HepG2 (cell line): ENCODE results near the gene INAFM2. TPM values are rescaled to one million over a fixed set of nuclear protein-coding genes. Genes with fewer than 3 reads are reported as not detected.

ENCODE experiments used
- ATF1 ChIP-seq: IDR thresholded peaks from 2 replicates; pipeline ENCODE4 v1.6.1; 2016; ENCODE audit warnings: mild to moderate bottlenecking, control low read depth
- HOXA5 ChIP-seq: sonication (generic); formaldehyde crosslinking; IDR thresholded peaks from 2 replicates; pipeline ENCODE4 v1.4.0; 2020; ENCODE audit warnings: missing genetic modification reagents
- IRX3 ChIP-seq: sonication (generic); formaldehyde crosslinking; IDR thresholded peaks from 2 replicates; pipeline ENCODE4 v1.8.1; 2023; ENCODE audit warnings: mild to moderate bottlenecking, low read depth, missing genetic modification reagents, borderline replicate concordance
- MAFG ChIP-seq: sonication (generic); formaldehyde crosslinking; IDR thresholded peaks from 2 replicates; pipeline ENCODE4 v1.5.1; 2020; ENCODE audit warnings: mild to moderate bottlenecking, missing genetic modification reagents
- ZNF441 ChIP-seq: sonication (generic); formaldehyde crosslinking; IDR thresholded peaks from 2 replicates; pipeline ENCODE4 v1.7.0; 2021; ENCODE audit warnings: missing genetic modification reagents, borderline replicate concordance
- ZNF547 ChIP-seq: sonication (generic); formaldehyde crosslinking; IDR thresholded peaks from 2 replicates; pipeline ENCODE4 v1.5.1; 2020; ENCODE audit warnings: mild to moderate bottlenecking, missing genetic modification reagents
- ZNF557 ChIP-seq: sonication (generic); formaldehyde crosslinking; IDR thresholded peaks from 2 replicates; pipeline ENCODE4 v1.4.0; 2020; ENCODE audit warnings: missing genetic modification reagents
- ZNF614 ChIP-seq: IDR thresholded peaks from 2 replicates; pipeline ENCODE4 v1.6.1; 2018; ENCODE audit warnings: missing biosample characterization, missing genetic modification reagents, inconsistent platforms, borderline replicate concordance
- ZNF761 ChIP-seq: sonication (generic); formaldehyde crosslinking; conservative IDR thresholded peaks from 2 replicates; pipeline ENCODE4 v1.4.0; 2020; ENCODE audit warnings: mild to moderate bottlenecking, missing genetic modification reagents
- ZNF782 ChIP-seq: sonication (generic); formaldehyde crosslinking; IDR thresholded peaks from 2 replicates; pipeline ENCODE4 v1.4.0; 2020; ENCODE audit warnings: missing genetic modification reagents, mild to moderate bottlenecking, borderline replicate concordance
- polyA plus RNA-seq, 8 experiments: library from polyadenylated mRNA; depleted of rRNA in 3 of 8; stranded (reverse) in 7 of 8; unstranded in 1 of 8; fragments of >200 nt; fragmentation: Illumina TruSeq in 4 of 8; extraction: Trizol in 4 of 8; gene quantifications; 2 replicates each; pipeline versions ENCODE4 v1.2.1 to v1.2.3, GENCODE V29; 2011 to 2016; ENCODE audit warnings: low read depth in 4 of 8, missing spikeins in 1 of 8, mixed read lengths in 1 of 8; ENCODE audit not compliant: insufficient read depth in 1 of 8
- total RNA-seq, 5 experiments: library from RNA; depleted of rRNA; stranded (reverse); fragments of >200 nt; fragmentation: Illumina TruSeq; extraction: Trizol; gene quantifications; 2 replicates each; pipeline ENCODE4 v1.2.3, GENCODE V29; 2016; ENCODE audit warnings: low read depth in 1 of 5
- TF ChIP-seq, protein P1 (sequence below): sonication (generic); formaldehyde crosslinking; conservative IDR thresholded peaks from 2 replicates; pipeline ENCODE4 v1.4.0; 2020; ENCODE audit warnings: missing genetic modification reagents
- TF ChIP-seq, protein P2 (sequence below): sonication (generic); formaldehyde crosslinking; IDR thresholded peaks from 2 replicates; pipeline ENCODE4 v1.4.0; 2020; ENCODE audit warnings: missing genetic modification reagents, mild to moderate bottlenecking, borderline replicate concordance
- TF ChIP-seq, protein P3 (sequence below): sonication (generic); formaldehyde crosslinking; IDR thresholded peaks from 2 replicates; pipeline ENCODE4 v1.8.1; 2022; ENCODE audit warnings: low read depth, mild to moderate bottlenecking, missing genetic modification reagents
- TF ChIP-seq, protein P4 (sequence below): sonication (generic); formaldehyde crosslinking; IDR thresholded peaks from 2 replicates; pipeline ENCODE4 v1.4.0; 2020; ENCODE audit warnings: missing genetic modification reagents

The INAFM2 gene
- total and polyA plus RNA-seq, 2 of the 13 experiments (the other 11 are each of a cell fraction or from before 2014, with no cell fraction given): 5.5 to 6.5 TPM

DNA sequence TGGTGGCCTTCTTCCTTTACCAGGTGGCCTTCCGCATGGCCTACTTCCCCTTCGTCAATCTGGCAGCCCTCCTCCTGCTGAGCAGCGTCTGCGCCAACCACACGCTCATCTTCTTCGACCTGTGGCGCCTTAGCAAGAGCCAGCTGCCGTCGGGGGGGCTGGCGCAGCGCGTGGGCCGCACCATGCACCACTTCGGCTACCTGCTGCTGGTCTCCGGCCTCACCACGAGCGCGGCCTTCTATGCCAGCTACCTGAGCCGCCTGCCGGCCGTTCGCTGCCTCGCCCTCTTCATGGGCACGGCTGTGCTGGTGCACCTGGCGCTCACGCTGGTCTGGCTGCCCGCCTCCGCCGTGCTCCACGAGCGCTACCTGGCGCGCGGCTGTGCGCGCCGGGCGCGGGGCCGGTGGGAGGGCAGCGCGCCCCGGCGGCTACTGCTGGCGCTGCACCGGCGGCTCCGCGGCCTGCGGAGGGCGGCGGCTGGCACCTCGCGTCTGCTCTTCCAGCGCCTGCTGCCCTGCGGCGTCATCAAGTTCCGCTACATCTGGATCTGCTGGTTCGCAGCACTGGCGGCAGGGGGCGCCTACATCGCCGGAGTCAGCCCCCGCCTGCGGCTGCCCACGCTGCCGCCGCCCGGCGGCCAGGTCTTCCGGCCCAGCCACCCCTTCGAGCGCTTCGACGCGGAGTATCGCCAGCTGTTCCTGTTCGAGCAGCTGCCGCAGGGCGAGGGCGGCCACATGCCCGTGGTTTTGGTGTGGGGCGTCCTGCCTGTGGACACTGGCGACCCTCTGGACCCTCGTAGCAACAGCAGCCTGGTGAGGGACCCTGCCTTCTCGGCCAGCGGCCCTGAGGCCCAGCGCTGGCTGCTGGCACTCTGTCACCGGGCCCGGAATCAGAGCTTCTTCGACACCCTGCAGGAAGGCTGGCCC is 44.5 kb downstream of the INAFM2 start (continued):
- TF ChIP-seq, protein P1, sequence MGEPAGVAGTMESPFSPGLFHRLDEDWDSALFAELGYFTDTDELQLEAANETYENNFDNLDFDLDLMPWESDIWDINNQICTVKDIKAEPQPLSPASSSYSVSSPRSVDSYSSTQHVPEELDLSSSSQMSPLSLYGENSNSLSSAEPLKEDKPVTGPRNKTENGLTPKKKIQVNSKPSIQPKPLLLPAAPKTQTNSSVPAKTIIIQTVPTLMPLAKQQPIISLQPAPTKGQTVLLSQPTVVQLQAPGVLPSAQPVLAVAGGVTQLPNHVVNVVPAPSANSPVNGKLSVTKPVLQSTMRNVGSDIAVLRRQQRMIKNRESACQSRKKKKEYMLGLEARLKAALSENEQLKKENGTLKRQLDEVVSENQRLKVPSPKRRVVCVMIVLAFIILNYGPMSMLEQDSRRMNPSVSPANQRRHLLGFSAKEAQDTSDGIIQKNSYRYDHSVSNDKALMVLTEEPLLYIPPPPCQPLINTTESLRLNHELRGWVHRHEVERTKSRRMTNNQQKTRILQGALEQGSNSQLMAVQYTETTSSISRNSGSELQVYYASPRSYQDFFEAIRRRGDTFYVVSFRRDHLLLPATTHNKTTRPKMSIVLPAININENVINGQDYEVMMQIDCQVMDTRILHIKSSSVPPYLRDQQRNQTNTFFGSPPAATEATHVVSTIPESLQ: no peak
- TF ChIP-seq, protein P2, sequence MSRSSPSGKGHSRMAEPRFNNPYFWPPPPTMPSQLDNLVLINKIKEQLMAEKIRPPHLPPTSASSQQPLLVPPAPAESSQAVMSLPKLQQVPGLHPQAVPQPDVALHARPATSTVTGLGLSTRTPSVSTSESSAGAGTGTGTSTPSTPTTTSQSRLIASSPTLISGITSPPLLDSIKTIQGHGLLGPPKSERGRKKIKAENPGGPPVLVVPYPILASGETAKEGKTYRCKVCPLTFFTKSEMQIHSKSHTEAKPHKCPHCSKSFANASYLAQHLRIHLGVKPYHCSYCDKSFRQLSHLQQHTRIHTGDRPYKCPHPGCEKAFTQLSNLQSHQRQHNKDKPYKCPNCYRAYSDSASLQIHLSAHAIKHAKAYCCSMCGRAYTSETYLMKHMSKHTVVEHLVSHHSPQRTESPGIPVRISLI (CRISPR knock-in tag): peak; percentile 57; the same call in 1 of the 2 replicates
- TF ChIP-seq, protein P3, sequence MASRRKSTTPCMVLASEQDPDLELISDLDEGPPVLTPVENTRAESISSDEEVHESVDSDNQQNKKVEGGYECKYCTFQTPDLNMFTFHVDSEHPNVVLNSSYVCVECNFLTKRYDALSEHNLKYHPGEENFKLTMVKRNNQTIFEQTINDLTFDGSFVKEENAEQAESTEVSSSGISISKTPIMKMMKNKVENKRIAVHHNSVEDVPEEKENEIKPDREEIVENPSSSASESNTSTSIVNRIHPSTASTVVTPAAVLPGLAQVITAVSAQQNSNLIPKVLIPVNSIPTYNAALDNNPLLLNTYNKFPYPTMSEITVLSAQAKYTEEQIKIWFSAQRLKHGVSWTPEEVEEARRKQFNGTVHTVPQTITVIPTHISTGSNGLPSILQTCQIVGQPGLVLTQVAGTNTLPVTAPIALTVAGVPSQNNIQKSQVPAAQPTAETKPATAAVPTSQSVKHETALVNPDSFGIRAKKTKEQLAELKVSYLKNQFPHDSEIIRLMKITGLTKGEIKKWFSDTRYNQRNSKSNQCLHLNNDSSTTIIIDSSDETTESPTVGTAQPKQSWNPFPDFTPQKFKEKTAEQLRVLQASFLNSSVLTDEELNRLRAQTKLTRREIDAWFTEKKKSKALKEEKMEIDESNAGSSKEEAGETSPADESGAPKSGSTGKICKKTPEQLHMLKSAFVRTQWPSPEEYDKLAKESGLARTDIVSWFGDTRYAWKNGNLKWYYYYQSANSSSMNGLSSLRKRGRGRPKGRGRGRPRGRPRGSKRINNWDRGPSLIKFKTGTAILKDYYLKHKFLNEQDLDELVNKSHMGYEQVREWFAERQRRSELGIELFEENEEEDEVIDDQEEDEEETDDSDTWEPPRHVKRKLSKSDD: peak; percentile 81
- TF ChIP-seq ZNF761 (CRISPR knock-in tag) (peak; percentile 96), ZNF441 (CRISPR knock-in tag) (0 out of 2 replicates have a peak, but pooled peaks have one; percentile 54), HOXA5 (CRISPR knock-in tag) (peak; percentile 92), IRX3 (peak; percentile 99), ZNF614 (peak; percentile 82; the same call in 1 of the 2 replicates), ATF1 (no peak), MAFG (CRISPR knock-in tag) (no peak), ZNF557 (peak; percentile 95), ZNF782 (CRISPR knock-in tag) (peak; percentile 94), ZNF547 (CRISPR knock-in tag) (peak; percentile 96)
- TF ChIP-seq, protein P4, sequence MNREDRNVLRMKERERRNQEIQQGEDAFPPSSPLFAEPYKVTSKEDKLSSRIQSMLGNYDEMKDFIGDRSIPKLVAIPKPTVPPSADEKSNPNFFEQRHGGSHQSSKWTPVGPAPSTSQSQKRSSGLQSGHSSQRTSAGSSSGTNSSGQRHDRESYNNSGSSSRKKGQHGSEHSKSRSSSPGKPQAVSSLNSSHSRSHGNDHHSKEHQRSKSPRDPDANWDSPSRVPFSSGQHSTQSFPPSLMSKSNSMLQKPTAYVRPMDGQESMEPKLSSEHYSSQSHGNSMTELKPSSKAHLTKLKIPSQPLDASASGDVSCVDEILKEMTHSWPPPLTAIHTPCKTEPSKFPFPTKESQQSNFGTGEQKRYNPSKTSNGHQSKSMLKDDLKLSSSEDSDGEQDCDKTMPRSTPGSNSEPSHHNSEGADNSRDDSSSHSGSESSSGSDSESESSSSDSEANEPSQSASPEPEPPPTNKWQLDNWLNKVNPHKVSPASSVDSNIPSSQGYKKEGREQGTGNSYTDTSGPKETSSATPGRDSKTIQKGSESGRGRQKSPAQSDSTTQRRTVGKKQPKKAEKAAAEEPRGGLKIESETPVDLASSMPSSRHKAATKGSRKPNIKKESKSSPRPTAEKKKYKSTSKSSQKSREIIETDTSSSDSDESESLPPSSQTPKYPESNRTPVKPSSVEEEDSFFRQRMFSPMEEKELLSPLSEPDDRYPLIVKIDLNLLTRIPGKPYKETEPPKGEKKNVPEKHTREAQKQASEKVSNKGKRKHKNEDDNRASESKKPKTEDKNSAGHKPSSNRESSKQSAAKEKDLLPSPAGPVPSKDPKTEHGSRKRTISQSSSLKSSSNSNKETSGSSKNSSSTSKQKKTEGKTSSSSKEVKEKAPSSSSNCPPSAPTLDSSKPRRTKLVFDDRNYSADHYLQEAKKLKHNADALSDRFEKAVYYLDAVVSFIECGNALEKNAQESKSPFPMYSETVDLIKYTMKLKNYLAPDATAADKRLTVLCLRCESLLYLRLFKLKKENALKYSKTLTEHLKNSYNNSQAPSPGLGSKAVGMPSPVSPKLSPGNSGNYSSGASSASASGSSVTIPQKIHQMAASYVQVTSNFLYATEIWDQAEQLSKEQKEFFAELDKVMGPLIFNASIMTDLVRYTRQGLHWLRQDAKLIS (CRISPR knock-in tag): no peak
